Upper lobe of left lung (tissue), 6 donors: ENCODE results near the gene PXDN. TPM values are rescaled to one million over a fixed set of nuclear protein-coding genes. Genes with fewer than 3 reads are reported as not detected.
"Not testable (repeated sequence)": the region's sequence is repeated elsewhere in the genome, so short reads cannot be mapped to it uniquely, and the experiment has no call there.

ENCODE experiments used
- ATAC-seq, 2 donors: fragments of 200-7000 bp; cut with Tn5 transposase; one replicate each; pipeline ENCODE4 v1.9.1; 2022; ENCODE audit warnings: mild to moderate bottlenecking in 2 of 2, moderate library complexity in 2 of 2; ENCODE audit not compliant: low FRiP score in 2 of 2
- DNase-seq, 2 donors: peaks; one replicate each; pipeline ENCODE4 v3.0.0-alpha.2; 2019 to 2020
- H3K27ac ChIP-seq, 4 donors: fragments of 200-600 bp; sonication (generic); one replicate each; pipeline ENCODE4 v1.5.1; 2016 to 2019
- H3K27me3 ChIP-seq, 4 donors: fragments of 200-600 bp; sonication (generic); one replicate each; pipeline ENCODE4 v1.5.1; 2017 to 2019
- H3K36me3 ChIP-seq, 4 donors: fragments of 200-600 bp; sonication (generic); one replicate each; pipeline ENCODE4 v1.5.1; 2016 to 2019
- H3K4me1 ChIP-seq, 4 donors: fragments of 200-600 bp; sonication (generic); one replicate each; pipeline ENCODE4 v1.5.1; 2018 to 2019
- H3K4me3 ChIP-seq, 4 donors: fragments of 200-600 bp; sonication (generic); one replicate each; pipeline ENCODE4 v1.5.1; 2017 to 2019; ENCODE audit warnings: mild to moderate bottlenecking in 2 of 4, moderate library complexity in 1 of 4
- H3K9me3 ChIP-seq, 4 donors: fragments of 200-600 bp; sonication (generic); one replicate each; pipeline ENCODE4 v1.5.1; 2018 to 2019
- CTCF ChIP-seq, 6 experiments: fragments of 450-650 bp in 4 of 6; fragments of 200-600 bp in 2 of 6; sonication (generic) in 2 of 6; IDR thresholded peaks; one replicate each; pipeline ENCODE4 v1.5.1; 2016 to 2019; ENCODE audit warnings: antibody characterized with exemption in 6 of 6
- EP300 ChIP-seq, 4 donors: sonication (generic); formaldehyde crosslinking; IDR thresholded peaks; one replicate each; pipeline ENCODE4 v1.5.1; 2017; ENCODE audit warnings: antibody characterized with exemption in 4 of 4, control low read depth in 2 of 4
- POLR2A ChIP-seq, 4 donors: fragments of 450-650 bp; IDR thresholded peaks; one replicate each; pipeline ENCODE4 v1.5.1; 2016 to 2017; ENCODE audit warnings: antibody characterized with exemption in 4 of 4, mild to moderate bottlenecking in 2 of 4
- POLR2AphosphoS5 ChIP-seq, 2 donors: sonication (generic); formaldehyde crosslinking; IDR thresholded peaks; one replicate each; pipeline ENCODE4 v1.5.1; 2017; ENCODE audit warnings: antibody characterized with exemption in 2 of 2
- WGBS, 2 donors: methylation state at CpG; one replicate each; pipeline ENCODE4 v1.1.5; 2017 to 2018; 5-methylcytosine and 5-hydroxymethylcytosine counted together
- total RNA-seq, 6 donors: library from RNA; depleted of rRNA in 4 of 6; stranded (reverse); fragments of >200 nt in 4 of 6; gene quantifications; one replicate each; pipeline versions ENCODE4 v1.1.0 to v1.2.1, GENCODE V29; 2016 to 2021
- donor health status: DM: no; HTN: no; CAD: no; lungs with moderate emphysema.
- donor health status: DM: no; HTN: yes; CAD: no; lungs with severe emphysema.

The PXDN gene
- total RNA-seq, 6 donors from 2014 or later, result 20.8 to 65.6 (median 38.5) TPM

- Histone ChIP-seq H3K36me3 (no peaks in the 10 kb centered on the region), H3K27me3 (no peaks in the 10 kb centered on the region), H3K27ac (no peak overlapping the region), H3K4me1 (no peaks in the 10 kb centered on the region), H3K4me3 (no peak overlapping the region), H3K9me3 (no peaks in the 10 kb centered on the region)
- 75 to 81% methylated on average over 2 of the region's 2 CpGs for WGBS, 2 donors
- TF ChIP-seq POLR2AphosphoS5 (IDR thresholded peaks at IDR 0.05), result no peak
- no peak for TF ChIP-seq EP300 (IDR thresholded peaks at IDR 0.05)
- no peak for TF ChIP-seq POLR2A (IDR thresholded peaks at IDR 0.05)
- no peak for TF ChIP-seq CTCF (IDR thresholded peaks at IDR 0.05)
- DNase-seq (no peak), ATAC-seq (no peak)
Measured at GRCh38 chr2:1780693-1781092, 36.4 kb upstream of the PXDN start.

GRCh38 chr2:1780054-1780453, 35.7 kb upstream of the PXDN start:
- not testable (repeated sequence) for H3K36me3 ChIP-seq, H3K27ac ChIP-seq, H3K4me3 ChIP-seq, ATAC-seq, H3K27me3 ChIP-seq, H3K4me1 ChIP-seq, H3K9me3 ChIP-seq, DNase-seq

DNA sequence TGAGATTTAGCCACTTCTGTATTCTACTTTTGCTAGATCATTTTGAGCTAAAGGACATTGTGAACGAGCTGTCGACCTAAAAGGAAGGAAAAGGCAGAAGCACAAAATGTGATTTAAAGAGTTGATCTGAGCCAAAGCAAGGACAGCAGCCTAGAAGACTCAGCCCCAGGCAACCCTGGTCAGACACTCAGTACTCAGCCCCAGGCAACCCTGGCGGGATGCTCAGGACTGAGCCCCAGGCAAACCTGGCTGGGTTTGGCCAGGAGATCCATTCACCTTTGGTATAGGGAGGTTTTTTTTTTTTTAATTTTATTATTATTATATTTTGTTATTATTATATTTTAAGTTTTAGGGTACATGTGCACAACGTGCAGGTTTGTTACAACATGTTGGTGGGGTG, 34.3 kb upstream of the PXDN start:
- Histone ChIP-seq H3K27me3 (no peaks in the 10 kb centered on the region), H3K4me1 (no peaks in the 10 kb centered on the region), H3K36me3 (no peaks in the 10 kb centered on the region), H3K27ac (no peak overlapping the region), H3K9me3 (no peaks in the 10 kb centered on the region), H3K4me3 (no peak overlapping the region)
- DNase-seq (peak in 1 of 2 donors; percentile 10), ATAC-seq (no peak)
- 58 to 60% methylated on average over 4 of the region's 4 CpGs for WGBS, 2 donors
- TF ChIP-seq EP300 (IDR thresholded peaks at IDR 0.05) (no peak), CTCF (IDR thresholded peaks at IDR 0.05) (no peak)

DNA sequence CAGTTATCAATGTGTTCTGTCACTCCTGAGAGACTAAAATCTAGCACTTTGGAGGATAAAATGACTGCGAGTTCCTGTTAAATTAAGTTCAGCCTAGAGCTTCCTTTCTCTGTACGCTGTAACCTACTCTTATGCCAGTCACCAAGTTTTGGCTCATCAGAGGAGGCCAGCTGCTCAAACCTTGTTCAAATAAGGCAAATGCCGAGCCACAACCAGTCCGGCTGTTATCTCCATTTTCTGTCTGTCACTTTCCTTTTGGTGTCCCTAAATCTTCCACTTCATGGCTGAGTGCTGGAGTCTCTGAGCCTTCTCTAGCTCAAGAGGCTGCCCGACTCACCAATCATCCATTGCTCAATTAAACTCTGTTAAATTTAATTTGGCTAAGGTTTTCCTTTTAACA, 33.5 kb upstream of the PXDN start:
- Histone ChIP-seq H3K27me3 (no peaks in the 10 kb centered on the region), H3K36me3 (no peaks in the 10 kb centered on the region), H3K9me3 (no peaks in the 10 kb centered on the region), H3K4me3 (no peak overlapping the region), H3K4me1 (peaks cover 0 to 3% (median 0%) of the 10 kb centered on the region in 4 donors), H3K27ac (no peak overlapping the region)
- WGBS, 2 donors, result 75 to 83% methylated on average over 5 of the region's 5 CpGs
- ATAC-seq (no peak), DNase-seq (peak in 1 of 2 donors; percentile 7)
- no peak for TF ChIP-seq POLR2A (IDR thresholded peaks at IDR 0.05)
- TF ChIP-seq EP300 (IDR thresholded peaks at IDR 0.05), result no peak
- TF ChIP-seq POLR2AphosphoS5 (IDR thresholded peaks at IDR 0.05), result no peak
- TF ChIP-seq CTCF (IDR thresholded peaks at IDR 0.05), result no peak

- ATAC-seq (no peak), DNase-seq (peak in 1 of 2 donors; percentile 12)
- WGBS, 2 donors, result 81 to 83% methylated on average over 2 of the region's 2 CpGs
- H3K4me1 ChIP-seq, result peaks cover 0 to 3% (median 0%) of the 10 kb centered on the region in 4 donors
- H3K27me3 ChIP-seq, result no peaks in the 10 kb centered on the region
- TF ChIP-seq POLR2A (IDR thresholded peaks at IDR 0.05), result no peak
- TF ChIP-seq CTCF (IDR thresholded peaks at IDR 0.05), result no peak
- TF ChIP-seq POLR2AphosphoS5 (IDR thresholded peaks at IDR 0.05), result no peak
- TF ChIP-seq EP300 (IDR thresholded peaks at IDR 0.05), result no peak
- no peak overlapping the region for H3K4me3 ChIP-seq
- H3K9me3 ChIP-seq, result no peaks in the 10 kb centered on the region
- no peak overlapping the region for H3K27ac ChIP-seq
- no peaks in the 10 kb centered on the region for H3K36me3 ChIP-seq
Measured at GRCh38 chr2:1777156-1777555, 32.8 kb upstream of the PXDN start.
